ENCODE results near the gene GDF11. TPM values are rescaled to one million over a fixed set of nuclear protein-coding genes. Genes with fewer than 3 reads are reported as not detected.

Gene GDF11
- polyA plus RNA-seq (ENCODE audit: insufficient read length in 4 of 4) = 10 to 100 TPM; 21.1 to 26.2 (median 23.8) TPM

GRCh38 chr12:55742719-55743405 lies at the start of gene GDF11:
TSS of gene GDF11 (plus strand) at chr12:55743122. CDS start at chr12:55743317, 195 bp downstream.
- peak in 1 of 4 donors; percentile 75 for DNase-seq (ENCODE audit: low read depth in 4 of 4, low spot score in 3 of 4)

- DNase-seq (ENCODE audit: low read depth in 4 of 4, low spot score in 3 of 4) = no peak
Measured at GRCh38 chr12:55693323-55694187, 49.4 kb upstream of the GDF11 start.

GRCh38 chr12:55694188-55694515 lies 48.8 kb upstream of the GDF11 start:
- no peak for DNase-seq (ENCODE audit: low read depth in 4 of 4, low spot score in 3 of 4)

GRCh38 chr12:55694651-55695050 lies 48.3 kb upstream of the GDF11 start:
- DNase-seq (ENCODE audit: low read depth in 4 of 4, low spot score in 3 of 4) = no peak

GRCh38 chr12:55695349-55695748 lies 47.6 kb upstream of the GDF11 start:
- DNase-seq (ENCODE audit: low read depth in 4 of 4, low spot score in 3 of 4) = no peak

GRCh38 chr12:55696141-55696540 lies 46.8 kb upstream of the GDF11 start:
- DNase-seq (ENCODE audit: low read depth in 4 of 4, low spot score in 3 of 4) = no peak

- DNase-seq (ENCODE audit: low read depth in 4 of 4, low spot score in 3 of 4) = no peak
Measured at GRCh38 chr12:55696796-55697462, 46.0 kb upstream of the GDF11 start.

- no peak for DNase-seq (ENCODE audit: low read depth in 4 of 4, low spot score in 3 of 4)
Measured at GRCh38 chr12:55697686-55698085, 45.2 kb upstream of the GDF11 start.

GRCh38 chr12:55698241-55698955 lies 44.5 kb upstream of the GDF11 start:
- DNase-seq (ENCODE audit: low read depth in 4 of 4, low spot score in 3 of 4) = no peak

GRCh38 chr12:55698965-55699364 lies 44.0 kb upstream of the GDF11 start:
- DNase-seq (ENCODE audit: low read depth in 4 of 4, low spot score in 3 of 4) = no peak

- DNase-seq (ENCODE audit: low read depth in 4 of 4, low spot score in 3 of 4) = no peak
Measured at GRCh38 chr12:55699471-55700055, 43.4 kb upstream of the GDF11 start.

GRCh38 chr12:55700255-55701018 lies 42.5 kb upstream of the GDF11 start:
- no peak for DNase-seq (ENCODE audit: low read depth in 4 of 4, low spot score in 3 of 4)

- DNase-seq (ENCODE audit: low read depth in 4 of 4, low spot score in 3 of 4) = no peak
Measured at GRCh38 chr12:55702861-55703260, 40.1 kb upstream of the GDF11 start.

GRCh38 chr12:55703288-55703687 lies 39.6 kb upstream of the GDF11 start:
- DNase-seq (ENCODE audit: low read depth in 4 of 4, low spot score in 3 of 4) = no peak

GRCh38 chr12:55703901-55704761 lies 38.8 kb upstream of the GDF11 start:
- DNase-seq (ENCODE audit: low read depth in 4 of 4, low spot score in 3 of 4) = no peak

- DNase-seq (ENCODE audit: low read depth in 4 of 4, low spot score in 3 of 4) = no peak
Measured at GRCh38 chr12:55704824-55705718, 37.9 kb upstream of the GDF11 start.

GRCh38 chr12:55705782-55706402 lies 37.0 kb upstream of the GDF11 start:
- DNase-seq (ENCODE audit: low read depth in 4 of 4, low spot score in 3 of 4) = no peak
